Tibial nerve (tissue), 4 donors: ENCODE measurements around the gene OLFM4.

ENCODE experiments used
- EP300 ChIP-seq, 2 donors: sonication (generic); formaldehyde crosslinking; IDR thresholded peaks; one replicate each; pipeline ENCODE4 v1.6.1; 2017; ENCODE audit warnings: antibody characterized with exemption in 2 of 2, mild to moderate bottlenecking in 1 of 2
- TF ChIP-seq, protein P1 (sequence below), 5 experiments: fragments of 200-600 bp in 3 of 5; fragments of 450-650 bp in 2 of 5; sonication (generic) in 3 of 5; IDR thresholded peaks; one replicate each; pipeline ENCODE4 v1.5.1; 2016 to 2019; ENCODE audit warnings: antibody characterized with exemption in 5 of 5, mild to moderate bottlenecking in 3 of 5, moderate library complexity in 2 of 5

- TF ChIP-seq, protein P1, sequence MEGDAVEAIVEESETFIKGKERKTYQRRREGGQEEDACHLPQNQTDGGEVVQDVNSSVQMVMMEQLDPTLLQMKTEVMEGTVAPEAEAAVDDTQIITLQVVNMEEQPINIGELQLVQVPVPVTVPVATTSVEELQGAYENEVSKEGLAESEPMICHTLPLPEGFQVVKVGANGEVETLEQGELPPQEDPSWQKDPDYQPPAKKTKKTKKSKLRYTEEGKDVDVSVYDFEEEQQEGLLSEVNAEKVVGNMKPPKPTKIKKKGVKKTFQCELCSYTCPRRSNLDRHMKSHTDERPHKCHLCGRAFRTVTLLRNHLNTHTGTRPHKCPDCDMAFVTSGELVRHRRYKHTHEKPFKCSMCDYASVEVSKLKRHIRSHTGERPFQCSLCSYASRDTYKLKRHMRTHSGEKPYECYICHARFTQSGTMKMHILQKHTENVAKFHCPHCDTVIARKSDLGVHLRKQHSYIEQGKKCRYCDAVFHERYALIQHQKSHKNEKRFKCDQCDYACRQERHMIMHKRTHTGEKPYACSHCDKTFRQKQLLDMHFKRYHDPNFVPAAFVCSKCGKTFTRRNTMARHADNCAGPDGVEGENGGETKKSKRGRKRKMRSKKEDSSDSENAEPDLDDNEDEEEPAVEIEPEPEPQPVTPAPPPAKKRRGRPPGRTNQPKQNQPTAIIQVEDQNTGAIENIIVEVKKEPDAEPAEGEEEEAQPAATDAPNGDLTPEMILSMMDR (IDR thresholded peaks at IDR 0.05) = no peak
- TF ChIP-seq EP300 (IDR thresholded peaks at IDR 0.05) = no peak
Measured at GRCh38 chr13:53043398-53043797, 14.8 kb downstream of the OLFM4 start.
